GM18519 (cell line): ENCODE measurements around the gene STPG3.
"Not testable (repeated sequence)": the region's sequence is repeated elsewhere in the genome, so short reads cannot be mapped to it uniquely, and the experiment has no call there.

Source experiments
- ATAC-seq: cut with Tn5 transposase; IDR thresholded peaks from one replicate; pipeline ENCODE4 v1.9.1; 2021; ENCODE audit warnings: mild to moderate bottlenecking, moderate library complexity; ENCODE audit not compliant: unreplicated experiment, low FRiP score

The STPG3 gene

GRCh38 chr9:137232510-137232909, 18.6 kb upstream of the STPG3 start:
- ATAC-seq: no peak

GRCh38 chr9:137233143-137233980, 17.7 kb upstream of the STPG3 start:
- ATAC-seq: no peak

DNA sequence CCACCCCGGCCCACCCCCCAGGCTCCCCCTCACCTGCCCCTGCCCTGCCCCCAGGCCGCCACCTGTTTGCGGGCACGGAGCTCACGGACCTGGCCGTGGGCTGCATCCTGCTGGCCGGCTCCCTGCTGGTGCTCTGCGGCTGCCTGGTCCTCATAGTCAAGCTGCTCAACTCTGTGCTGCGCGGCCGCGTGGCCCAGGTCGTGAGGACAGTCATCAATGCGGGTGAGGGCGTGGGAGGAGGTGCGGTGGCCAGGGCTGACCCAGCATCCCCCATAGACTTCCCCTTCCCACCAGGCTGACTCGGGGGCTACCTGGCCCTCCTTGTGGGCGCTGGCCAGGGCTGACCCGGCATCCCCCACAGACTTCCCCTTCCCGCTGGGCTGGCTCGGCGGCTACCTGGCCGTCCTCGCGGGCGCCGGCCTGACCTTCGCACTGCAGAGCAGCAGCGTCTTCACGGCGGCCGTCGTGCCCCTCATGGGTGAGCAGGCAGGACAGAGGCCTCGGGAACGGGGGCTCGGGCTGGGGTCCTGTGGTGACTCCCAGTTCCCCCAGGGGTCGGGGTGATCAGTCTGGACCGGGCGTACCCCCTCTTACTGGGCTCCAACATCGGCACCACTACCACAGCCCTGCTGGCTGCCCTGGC, 16.9 kb upstream of the STPG3 start:
- ATAC-seq: no peak

DNA sequence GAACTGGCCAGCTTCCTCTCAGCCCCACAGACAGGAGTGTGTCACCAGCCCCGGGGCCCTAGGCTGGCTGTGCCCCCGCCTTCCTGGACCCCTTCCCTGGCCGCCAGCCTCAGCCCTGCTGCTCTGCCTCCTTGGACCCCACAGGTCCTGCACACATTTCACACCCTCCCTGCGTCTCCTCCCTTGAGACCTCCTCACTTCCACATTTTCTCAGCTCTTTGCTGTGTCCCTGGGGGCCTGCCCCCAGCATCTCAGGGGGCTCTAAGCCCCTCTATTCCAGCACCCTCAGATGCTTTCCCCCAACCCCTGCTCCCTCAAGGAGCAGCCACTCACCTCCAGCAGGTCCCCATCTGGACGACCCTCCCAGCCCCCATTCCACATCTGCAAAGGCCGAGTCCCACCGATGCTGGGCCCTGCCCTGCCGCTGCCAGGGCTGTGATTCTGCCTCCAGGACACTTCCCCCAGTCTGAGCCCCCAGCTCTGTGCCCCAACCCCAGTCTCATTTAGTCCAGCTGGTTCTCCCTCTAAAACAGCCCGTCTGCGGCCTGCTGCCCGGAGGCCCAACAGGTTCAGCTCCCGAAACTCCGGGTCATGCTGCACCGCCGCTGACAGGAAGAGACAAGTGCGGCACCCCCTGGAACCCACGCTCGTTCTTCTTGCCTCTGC, 16.2 kb upstream of the STPG3 start:
- no peak for ATAC-seq

DNA sequence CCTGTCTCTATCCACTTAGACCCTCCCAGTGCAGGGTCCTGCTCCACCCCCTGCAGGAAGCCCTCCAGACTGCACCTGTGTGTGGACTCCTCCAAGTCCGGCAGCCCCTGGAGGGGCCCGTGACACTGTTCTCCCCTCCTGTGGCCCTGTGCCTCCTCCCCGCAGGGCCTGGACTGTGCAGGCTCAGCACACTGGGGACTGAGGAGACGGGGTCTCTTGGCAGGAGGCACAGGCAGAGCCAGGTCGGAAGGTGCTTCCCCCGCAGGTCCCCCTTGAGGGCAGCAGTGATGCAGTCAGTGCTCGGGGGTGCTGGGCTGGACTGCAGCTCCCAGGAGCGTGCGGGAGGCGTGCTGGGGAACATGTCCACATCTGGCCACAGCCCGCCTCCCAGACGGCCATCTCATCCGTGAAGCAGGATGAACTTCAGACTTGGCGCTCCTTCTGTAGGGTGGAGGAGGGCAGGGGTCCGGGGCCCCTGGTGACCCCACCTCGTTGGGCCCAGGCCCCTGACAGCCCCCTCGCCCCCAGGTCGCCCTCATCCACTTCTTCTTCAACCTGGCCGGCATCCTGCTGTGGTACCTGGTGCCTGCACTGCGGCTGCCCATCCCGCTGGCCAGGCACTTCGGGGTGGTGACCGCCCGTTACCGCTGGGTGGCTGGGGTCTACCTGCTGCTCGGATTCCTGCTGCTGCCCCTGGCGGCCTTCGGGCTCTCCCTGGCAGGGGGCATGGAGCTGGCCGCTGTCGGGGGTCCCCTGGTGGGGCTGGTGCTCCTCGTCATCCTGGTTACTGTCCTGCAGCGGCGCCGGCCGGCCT, 15.5 kb upstream of the STPG3 start:
- no peak for ATAC-seq

DNA sequence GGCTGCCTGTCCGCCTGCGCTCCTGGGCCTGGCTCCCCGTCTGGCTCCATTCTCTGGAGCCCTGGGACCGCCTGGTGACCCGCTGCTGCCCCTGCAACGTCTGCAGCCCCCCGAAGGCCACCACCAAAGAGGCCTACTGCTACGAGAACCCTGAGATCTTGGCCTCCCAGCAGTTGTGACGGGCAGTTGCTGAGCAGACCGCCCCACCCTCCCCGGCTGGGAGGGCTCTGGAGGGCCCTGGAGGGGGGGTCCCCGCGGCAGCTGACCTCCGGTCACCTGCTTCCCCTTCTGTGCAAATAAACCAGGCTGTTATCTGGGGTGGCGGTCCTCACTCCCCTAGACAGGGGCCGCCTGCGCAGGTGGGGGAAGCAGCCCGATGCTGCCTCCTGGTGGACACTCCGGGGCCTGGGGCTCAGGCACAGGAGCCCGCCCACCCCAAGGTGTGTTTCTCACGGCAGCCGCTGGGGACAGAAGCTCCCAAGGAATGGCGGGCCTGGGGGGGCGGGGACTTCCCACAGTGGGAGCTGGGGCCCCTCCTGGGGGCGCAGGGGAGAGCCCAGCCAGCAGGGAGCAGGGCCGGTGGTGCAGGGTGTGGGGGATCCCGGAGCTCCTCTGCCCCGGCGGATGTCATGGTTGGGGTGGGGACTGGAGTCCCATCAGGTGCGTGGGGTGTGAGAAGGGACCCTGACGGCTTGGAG, 14.7 kb upstream of the STPG3 start:
- ATAC-seq: no peak

DNA sequence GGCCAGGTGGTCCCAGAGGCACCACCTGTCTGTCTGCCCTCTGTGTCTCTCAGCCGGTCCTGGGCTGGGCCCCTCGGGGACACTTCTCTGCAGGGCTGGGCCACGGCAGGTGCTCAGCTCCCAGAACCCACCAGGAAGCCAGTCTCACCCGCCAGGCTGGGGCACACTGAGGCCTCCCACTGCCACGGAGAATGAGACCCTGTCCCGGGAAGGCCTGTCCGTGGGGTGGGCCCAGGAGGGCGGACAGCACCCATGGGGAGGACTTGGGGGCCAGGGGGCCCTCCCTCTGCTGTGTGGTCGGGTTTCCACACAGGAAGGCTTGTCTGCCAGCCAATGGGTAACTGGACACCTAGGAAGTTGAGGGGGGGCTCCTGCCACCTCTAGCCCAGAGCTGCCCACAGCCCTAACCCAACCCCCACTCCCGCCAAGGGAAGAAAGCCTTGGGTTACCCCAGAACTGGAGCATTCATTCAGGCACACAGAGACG, 14.1 kb upstream of the STPG3 start:
- no peak for ATAC-seq

DNA sequence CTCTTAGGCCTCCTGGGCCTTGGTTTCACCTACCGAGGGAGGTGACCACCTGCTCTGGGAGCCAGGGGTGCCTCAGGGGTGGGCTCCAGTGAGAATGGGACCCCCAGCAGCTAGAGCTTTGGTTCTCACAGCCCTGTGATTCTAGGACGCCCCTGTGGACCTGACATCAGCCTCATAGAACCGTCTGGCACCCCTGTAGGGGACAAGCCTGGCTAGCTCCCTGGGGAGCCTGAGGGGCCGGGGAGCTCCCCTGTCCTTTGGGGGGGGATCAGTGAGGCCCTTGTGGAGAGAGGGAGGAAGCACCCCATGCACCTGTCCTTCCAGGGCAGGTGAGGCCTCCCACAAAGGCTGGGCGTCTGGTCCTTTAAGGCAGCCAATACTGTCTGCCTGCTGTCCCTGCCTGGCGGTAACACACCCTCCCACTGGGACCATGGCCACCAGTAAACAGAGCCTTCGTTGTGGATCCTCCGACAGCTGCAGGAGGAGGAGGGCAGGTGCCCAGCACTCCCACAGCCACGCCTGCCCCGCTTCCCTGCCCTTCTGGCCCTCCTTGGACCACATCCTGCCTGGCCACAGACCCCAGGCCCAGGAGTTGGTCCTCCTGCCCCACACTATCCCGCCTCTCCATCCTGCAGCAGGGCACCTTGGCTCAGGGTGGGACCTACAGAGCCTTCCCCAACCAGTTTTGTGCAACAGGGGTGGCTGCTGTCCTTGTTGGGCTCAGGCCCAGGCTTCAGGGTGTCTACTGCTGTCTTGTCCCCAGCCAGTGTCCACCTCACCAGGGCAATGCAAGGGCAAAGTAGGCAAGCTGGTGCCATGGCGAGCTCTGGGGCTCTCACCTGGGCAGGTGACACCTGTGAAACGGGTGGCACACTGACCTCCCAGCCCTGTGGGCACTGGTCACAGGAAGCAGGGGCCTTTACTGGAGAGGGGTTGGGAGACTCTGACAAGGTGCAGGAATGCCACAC, 13.0 kb upstream of the STPG3 start:
- no peak for ATAC-seq

GRCh38 chr9:137239541-137240200, 11.4 kb upstream of the STPG3 start:
- ATAC-seq: not testable (repeated sequence)

DNA sequence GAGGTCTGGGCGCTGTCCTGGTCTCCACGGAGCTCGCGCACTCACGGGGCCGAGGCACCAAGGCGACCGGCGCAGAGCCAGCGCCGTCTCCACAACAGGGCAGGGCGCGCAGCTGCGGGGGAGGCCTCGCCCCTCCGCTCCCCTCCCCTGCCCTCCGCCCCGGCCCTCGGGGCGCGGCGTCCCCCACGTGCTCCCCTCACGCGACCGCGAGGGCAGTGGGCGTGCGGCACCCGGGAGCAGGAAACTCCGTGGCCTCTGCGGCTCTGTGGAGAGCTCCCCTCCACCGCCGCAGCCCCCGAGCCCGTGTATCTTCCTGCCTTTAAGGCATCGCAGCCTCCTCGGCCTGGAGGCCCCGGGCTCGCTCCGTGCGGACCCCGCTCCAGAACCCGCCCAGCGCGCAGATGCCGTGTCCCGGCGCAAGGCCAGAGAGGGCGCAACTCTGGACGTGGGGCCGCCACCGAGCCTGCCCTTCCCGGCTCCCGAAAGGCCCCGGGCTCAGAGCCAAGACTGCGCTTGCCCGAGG, 10.7 kb upstream of the STPG3 start:
- ATAC-seq: peak; percentile 12

DNA sequence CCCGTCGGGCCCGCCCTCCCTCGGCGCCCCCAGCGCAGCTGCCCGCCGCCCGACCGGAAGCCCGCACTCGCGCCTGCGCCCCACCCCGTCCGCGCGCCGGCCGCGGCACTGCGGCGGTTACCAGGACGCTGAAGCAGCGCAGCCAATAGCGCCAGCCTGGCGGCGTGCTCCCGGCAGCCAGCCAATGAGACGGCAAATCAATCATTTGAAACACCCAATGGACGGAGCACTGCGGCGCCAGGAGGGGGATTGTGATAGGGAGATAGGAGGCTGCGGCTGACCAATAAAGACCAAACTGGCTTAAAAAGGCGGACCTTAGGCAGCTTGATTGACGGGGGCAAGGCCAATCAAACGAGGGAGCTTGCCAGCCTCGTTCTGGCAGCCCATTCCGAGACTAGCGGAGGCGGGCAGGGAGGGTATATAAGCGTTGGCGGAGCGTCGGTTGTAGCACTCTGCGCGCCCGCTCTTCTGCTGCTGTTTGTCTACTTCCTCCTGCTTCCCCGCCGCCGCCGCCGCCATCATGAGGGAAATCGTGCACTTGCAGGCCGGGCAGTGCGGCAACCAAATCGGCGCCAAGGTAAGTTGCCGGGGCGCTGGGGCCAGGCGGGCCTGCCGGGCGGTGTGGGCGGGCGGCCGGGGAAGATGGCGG, 10.1 kb upstream of the STPG3 start, which contains the start of gene TUBB4B:
Gene TUBB4B (plus strand): TSS at position 447 of the 649 bp plus-strand sequence. CDS start 74 bp downstream, at position 521.
- ATAC-seq: peak; percentile 69

DNA sequence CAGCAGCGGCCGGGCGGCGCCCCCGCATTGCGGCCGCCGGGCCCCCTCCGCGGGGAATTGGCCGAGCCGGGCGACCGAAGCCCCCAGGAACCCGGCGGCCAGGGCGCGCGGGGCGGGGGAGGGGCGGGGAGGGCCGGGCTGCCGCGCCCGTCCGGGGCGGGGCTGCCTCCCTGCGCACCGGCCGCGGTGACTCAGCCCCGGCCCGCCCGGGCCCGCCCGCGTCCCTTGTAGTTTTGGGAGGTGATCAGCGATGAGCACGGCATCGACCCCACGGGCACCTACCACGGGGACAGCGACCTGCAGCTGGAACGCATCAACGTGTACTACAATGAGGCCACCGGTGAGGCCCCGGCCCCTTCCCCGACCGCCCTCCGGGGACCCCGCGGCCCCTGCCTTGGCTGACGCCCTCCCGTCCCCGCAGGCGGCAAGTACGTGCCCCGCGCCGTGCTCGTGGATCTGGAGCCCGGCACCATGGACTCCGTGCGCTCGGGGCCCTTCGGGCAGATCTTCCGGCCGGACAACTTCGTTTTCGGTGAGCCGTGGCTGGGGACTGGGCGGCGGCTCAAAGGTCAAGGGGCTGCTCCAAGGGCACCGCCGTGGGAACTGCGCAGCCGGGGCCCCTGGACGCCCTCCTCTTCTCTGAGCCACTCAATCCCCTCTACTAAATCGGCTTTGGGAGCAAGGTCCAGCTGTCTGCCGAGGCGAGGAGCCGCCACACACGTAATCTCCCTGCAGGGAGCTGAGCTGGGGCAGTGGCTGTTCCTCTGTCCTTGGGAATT, 9.4 kb upstream of the STPG3 start:
- no peak for ATAC-seq

- ATAC-seq: no peak
These were observed 8.6 kb upstream of the STPG3 start for GRCh38 chr9:137242269-137243203.

DNA sequence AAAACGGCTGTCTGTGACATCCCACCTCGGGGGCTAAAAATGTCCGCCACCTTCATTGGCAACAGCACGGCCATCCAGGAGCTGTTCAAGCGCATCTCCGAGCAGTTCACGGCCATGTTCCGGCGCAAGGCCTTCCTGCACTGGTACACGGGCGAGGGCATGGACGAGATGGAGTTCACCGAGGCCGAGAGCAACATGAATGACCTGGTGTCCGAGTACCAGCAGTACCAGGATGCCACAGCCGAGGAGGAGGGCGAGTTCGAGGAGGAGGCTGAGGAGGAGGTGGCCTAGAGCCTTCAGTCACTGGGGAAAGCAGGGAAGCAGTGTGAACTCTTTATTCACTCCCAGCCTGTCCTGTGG, 7.8 kb upstream of the STPG3 start:
- ATAC-seq: not testable (repeated sequence)

GRCh38 chr9:137243626-137244485, 7.2 kb upstream of the STPG3 start:
- no peak for ATAC-seq
